NCI-H748 treated with DMSO at 0.1 percent for 48 hours (cell line): ENCODE measurements around the gene LTBP2.
"Not testable (repeated sequence)": the region's sequence is repeated elsewhere in the genome, so short reads cannot be mapped to it uniquely, and the experiment has no call there.

Experiments used
- DNase-seq: peaks from one replicate; lab custom pipeline; 2025; lab: John Stamatoyannopoulos, UW

Gene LTBP2

GRCh38 chr14:74482571-74482970 is 129.5 kb downstream of the LTBP2 start:
- DNase-seq = no peak

DNA sequence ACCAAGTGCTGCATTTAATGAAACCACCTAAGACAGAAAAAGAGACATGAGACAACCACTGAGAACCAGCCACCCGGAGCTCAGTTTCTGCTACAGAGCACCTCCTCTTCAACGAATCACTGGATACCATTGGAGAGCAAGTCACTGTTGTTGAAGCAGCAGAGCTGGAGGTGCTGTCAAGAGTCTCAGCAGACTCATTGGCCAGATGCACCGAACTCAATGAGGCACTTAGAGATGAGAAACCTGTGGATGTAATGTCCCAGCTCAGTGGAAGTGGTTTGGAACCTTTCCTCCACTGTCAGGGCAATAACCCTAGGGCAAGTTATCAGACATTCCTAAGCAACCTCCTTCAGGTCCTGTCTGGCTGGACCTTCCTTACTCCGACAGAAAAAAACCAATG is 132.0 kb downstream of the LTBP2 start:
- no peak for DNase-seq

- peak; percentile 23 for DNase-seq
These were observed 132.9 kb downstream of the LTBP2 start for GRCh38 chr14:74478996-74479635.

- DNase-seq = no peak
These were observed 135.4 kb downstream of the LTBP2 start for GRCh38 chr14:74476607-74477006.

DNA sequence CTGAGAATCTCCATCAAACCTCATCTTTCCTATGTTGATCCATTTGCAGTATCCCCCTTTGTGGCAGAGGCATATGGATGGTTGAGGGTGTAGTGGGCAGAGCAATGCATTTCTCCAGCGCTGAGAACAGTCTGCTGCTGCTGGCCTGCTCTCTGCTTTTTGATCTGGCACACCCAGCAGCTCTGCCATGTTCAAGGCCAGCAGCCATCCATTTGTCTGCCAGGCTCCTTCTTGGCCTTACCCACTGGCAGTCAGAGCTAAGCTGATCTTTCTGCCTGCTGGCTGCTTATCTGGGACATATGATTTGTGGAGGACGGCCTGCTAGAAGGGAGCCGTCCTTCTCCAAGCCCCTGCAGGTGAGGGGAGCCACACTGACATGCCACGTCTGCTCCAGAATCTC is 135.9 kb downstream of the LTBP2 start:
- no peak for DNase-seq

GRCh38 chr14:74475678-74476077 is 136.4 kb downstream of the LTBP2 start:
- DNase-seq = no peak

DNA sequence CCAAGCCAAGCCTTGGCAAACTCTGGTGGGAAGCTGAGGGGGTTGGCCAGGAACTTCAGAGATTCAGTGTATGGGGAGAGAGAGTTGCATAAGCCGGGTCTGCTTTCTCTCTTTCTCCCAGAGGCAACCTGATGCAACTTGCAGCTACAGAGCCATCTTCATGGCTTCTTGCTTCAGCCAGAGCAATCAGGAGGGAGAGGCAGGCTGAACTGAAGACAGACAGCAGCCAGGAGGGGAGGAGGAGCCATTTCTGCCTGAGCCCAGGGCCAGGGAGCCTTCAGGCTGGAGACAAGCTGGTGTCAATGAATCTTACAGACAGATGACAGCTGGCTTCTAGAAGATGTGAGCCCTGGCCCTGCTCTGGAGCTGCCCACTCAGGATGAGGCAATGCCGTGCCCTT is 137.7 kb downstream of the LTBP2 start:
- no peak for DNase-seq

DNA sequence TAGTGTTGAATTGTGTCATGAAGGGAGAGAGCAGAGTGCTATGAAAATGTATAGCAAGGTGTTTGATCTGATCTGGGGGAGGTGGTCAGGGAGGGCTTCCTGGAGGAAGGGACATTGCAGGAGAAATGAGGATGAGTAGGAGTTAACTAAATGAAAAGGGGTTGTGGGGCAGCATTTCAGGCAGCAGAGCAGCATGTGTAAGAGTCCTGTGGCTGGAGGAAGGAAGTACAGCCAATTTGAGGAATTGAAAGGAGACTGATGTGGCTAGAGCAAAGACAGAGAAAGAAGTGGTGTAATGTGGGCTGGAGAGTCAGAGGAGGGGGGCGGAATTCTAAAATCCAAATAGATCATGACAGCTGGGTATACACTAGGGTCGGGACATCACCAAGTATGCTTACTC is 139.4 kb downstream of the LTBP2 start:
- DNase-seq = no peak

GRCh38 chr14:74469548-74470518 is 142.2 kb downstream of the LTBP2 start:
- DNase-seq = no peak

DNA sequence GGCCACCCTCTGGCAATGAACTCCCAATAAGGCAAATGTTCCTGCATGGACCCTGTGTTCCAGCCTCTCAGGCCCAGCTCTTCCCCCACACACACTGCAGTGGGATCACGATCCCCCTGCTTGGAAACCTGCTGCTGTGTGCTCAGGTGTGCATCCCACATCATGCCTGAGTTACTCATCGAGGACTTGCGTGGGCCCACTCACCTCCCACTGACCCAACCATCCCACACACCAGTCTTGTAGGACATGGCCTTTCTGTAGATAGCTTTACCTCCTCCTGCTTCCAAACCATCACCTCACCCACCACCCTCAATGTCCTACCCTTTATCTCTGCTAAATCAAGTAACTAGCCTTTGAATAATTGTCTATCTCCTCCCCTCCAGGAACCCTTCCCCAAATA is 143.5 kb downstream of the LTBP2 start:
- DNase-seq = no peak

- DNase-seq = no peak
These were observed 146.7 kb downstream of the LTBP2 start for GRCh38 chr14:74465335-74465734.

- DNase-seq = no peak
These were observed 147.3 kb downstream of the LTBP2 start for GRCh38 chr14:74464785-74465184.

DNA sequence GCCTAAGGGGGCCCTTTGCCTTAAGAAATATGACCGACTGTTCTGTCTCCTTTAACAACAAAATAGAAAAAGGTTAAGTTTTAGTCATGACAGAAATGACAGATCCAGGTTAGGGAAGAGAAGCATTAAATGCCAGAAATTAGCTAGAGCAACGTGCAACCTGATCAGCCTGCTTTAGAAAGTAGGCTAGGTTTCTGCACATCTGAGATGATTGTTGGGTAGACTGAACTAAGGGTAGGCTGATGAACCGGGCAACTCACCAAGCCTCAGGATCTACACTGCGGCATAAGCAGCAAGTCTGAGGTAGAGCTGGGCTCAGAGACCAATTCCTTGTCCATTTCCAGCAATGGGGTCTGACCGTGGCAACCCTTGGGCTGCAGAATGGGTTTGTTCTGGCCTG is 148.3 kb downstream of the LTBP2 start:
- no peak for DNase-seq

GRCh38 chr14:74462993-74463392 is 149.0 kb downstream of the LTBP2 start:
- no peak for DNase-seq

- DNase-seq = no peak
These were observed 152.1 kb downstream of the LTBP2 start for GRCh38 chr14:74459976-74460375.

GRCh38 chr14:74459289-74459946 is 152.6 kb downstream of the LTBP2 start:
- DNase-seq = no peak

GRCh38 chr14:74457565-74457895 is 154.5 kb downstream of the LTBP2 start:
- no peak for DNase-seq

- no peak for DNase-seq
These were observed 155.1 kb downstream of the LTBP2 start for GRCh38 chr14:74456684-74457564.

- DNase-seq = not testable (repeated sequence)
These were observed 157.6 kb downstream of the LTBP2 start for GRCh38 chr14:74454397-74454796.
